ACHN (cell line): Measurements from ENCODE around the gene GTPBP6.
A peak's percentile ranks its signal among the peaks of the same experiment; 100 is the strongest.
"Not testable (repeated sequence)": the region's sequence is repeated elsewhere in the genome, so short reads cannot be mapped to it uniquely, and the experiment has no call there.

Source experiments
- DNase-seq: peaks from one replicate; pipeline ENCODE4 v3.0.0-alpha.2; 2015
- in situ Hi-C: cut with HindIII; loops from 2 replicates; pipeline ENCODE4 v1.10.0; 2017; ENCODE audit warnings: low sequenced_read_pairs, low pct_ligation_motif_present, low pct_unique_long_range_greater_than_20kb

The GTPBP6 gene

DNA sequence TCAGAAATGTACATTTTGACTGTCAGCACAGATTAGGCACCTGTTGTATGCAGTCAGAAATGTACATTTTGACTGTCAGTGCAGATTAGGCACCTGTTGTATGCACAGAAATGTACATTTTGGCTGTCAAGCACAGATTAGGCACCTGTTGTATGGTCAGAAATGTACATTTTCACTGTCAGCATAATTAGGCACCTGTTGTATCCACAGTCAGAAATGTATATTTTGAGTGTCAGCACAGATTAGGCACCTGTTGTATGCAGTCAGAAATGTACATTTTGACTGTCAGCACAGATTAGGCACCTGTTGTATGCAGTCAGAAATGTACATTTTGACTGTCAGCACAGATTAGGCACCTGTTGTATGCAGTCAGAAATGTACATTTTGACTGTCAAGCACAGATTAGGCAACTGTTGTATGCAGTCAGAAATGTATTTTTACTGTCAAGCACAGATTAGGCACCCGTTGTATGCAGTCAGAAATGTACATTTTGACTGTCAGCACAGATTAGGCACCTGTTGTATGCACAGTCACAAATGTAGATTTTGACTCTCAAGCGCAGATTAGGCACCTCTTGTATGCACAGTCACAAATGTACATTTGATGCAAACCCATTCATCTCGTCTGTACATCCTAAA, 11.9 kb downstream of the GTPBP6 start:
- DNase-seq, in situ Hi-C loops: not testable (repeated sequence)

DNA sequence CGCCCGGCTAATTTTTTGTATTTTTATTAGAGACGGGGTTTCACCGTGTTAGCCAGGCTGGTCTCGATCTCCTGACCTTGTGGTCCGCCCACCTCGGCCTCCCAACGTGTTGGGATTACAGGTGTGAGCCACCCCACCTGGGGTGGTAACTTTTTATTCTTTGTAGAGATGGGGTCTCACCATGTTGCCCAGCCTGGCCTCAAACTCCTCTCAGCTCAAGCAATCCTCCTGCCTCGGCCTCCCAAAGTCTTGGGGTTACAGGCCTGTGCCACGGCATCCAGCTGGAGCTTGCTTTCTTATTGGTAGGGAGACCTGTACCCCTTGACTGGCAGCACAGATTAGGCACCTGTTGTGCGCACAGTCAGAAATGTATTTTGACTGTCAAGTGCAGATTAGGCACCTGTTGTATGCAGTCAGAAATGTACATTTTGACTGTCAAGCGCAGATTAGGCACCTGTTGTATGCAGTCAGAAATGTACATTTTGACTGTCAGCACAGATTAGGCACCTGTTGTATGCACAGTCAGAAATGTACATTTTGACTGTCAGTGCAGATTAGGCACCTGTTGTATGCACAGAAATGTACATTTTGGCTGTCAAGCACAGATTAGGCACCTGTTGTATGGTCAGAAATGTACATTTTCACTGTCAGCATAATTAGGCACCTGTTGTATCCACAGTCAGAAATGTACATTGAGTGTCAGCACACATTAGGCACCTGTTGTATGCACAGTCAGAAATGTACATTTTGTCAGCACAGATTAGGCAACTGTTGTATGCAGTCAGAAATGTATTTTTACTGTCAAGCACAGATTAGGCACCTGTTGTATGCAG, 12.6 kb downstream of the GTPBP6 start:
- DNase-seq, in situ Hi-C loops: not testable (repeated sequence)

DNA sequence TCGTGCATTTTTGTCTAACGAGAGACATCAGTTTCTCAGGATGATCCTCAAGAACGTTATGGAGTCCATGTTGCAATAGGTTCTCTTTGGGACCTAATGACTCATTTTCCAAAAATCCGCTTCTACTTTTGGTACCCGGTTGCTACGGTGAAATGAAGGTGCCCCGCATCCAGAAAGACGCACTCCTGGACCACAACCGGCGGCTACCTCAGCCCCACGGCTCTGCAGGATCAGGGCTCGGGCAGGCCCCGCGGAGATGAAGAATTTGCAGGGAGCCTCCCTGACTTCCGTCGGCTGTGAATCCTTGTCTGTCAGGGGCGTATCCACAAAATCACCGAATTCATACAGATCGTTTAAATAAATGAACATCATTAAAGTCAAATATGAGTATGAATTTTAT, 15.6 kb downstream of the GTPBP6 start:
- no peak for DNase-seq
- in situ Hi-C loops, result no loop called here

- in situ Hi-C loops, result no loop called here
- DNase-seq, result no peak
Observed at GRCh38 chrX:300334-300733, 18.3 kb downstream of the GTPBP6 start.

- in situ Hi-C loops, result no loop called here
- no peak for DNase-seq
Observed at GRCh38 chrX:298993-299392, 19.6 kb downstream of the GTPBP6 start.

GRCh38 chrX:295136-295535, 23.5 kb downstream of the GTPBP6 start:
- no peak for DNase-seq
- in situ Hi-C loops, result no loop called here

DNA sequence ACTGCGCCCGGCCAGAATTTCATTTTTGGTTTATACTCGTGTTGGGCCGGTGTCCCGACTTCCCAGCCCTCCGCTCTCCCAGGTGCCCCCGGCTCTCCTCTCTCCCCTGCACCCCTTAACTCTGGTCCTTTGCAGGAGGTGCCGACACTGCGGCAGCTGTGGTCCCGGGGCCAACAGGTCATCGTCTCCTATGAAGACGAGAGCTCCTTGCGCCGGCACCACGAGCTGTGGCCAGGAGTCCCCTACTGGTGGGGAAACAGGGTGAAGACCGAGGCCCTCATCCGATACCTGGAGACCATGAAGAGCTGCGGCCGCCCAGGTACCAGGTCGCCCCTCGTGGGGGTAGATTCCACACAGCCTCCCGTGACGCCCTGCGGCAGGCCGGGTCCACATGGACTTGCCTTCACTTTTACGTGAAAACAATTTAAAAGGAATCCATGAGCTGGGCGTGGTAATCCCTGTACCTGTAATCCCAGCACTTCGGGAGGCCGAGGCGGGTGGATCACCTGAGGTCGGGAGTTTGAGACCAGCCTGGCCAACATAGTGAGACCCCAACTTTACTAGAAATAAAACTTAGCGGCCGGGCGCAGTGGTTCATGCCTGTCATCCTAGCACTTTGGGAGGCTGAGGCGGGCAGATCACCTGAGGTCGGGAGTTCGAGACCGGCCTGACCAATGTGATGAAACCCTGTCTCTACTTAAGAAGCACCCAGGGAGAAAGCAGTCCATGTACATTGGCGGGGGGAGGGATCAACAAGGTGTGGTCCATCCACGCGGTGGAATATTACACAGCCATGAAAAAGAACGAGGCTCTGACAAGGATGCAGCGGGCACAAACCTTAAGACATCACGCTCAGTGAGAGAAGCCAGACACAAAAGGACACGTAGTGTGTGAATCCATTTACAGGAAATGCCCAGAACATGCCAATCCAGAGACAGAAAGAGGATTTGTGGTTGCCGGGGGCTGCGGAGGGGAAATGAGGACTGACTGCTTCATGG, 25.4 kb downstream of the GTPBP6 start:
- in situ Hi-C loops, result no loop called here
- no peak for DNase-seq

- in situ Hi-C loops, result no loop called here
Observed at GRCh38 chrX:291411-291901, 27.1 kb downstream of the GTPBP6 start.

GRCh38 chrX:290476-291166, 28.0 kb downstream of the GTPBP6 start:
- in situ Hi-C loops, result no loop called here
- DNase-seq, result no peak

More at GRCh38 chrX:291411-291901, 27.1 kb downstream of the GTPBP6 start:
- no peak for DNase-seq

GRCh38 chrX:288561-288991, 30.0 kb downstream of the GTPBP6 start:
- in situ Hi-C loops, result no loop called here

GRCh38 chrX:287670-288069, 30.9 kb downstream of the GTPBP6 start:
- DNase-seq, result no peak
- in situ Hi-C loops, result no loop called here

More at GRCh38 chrX:288561-288991, 30.0 kb downstream of the GTPBP6 start:
- DNase-seq, result no peak

GRCh38 chrX:285076-285677, 33.4 kb downstream of the GTPBP6 start:
- DNase-seq, result no peak
- in situ Hi-C loops, result no loop called here

DNA sequence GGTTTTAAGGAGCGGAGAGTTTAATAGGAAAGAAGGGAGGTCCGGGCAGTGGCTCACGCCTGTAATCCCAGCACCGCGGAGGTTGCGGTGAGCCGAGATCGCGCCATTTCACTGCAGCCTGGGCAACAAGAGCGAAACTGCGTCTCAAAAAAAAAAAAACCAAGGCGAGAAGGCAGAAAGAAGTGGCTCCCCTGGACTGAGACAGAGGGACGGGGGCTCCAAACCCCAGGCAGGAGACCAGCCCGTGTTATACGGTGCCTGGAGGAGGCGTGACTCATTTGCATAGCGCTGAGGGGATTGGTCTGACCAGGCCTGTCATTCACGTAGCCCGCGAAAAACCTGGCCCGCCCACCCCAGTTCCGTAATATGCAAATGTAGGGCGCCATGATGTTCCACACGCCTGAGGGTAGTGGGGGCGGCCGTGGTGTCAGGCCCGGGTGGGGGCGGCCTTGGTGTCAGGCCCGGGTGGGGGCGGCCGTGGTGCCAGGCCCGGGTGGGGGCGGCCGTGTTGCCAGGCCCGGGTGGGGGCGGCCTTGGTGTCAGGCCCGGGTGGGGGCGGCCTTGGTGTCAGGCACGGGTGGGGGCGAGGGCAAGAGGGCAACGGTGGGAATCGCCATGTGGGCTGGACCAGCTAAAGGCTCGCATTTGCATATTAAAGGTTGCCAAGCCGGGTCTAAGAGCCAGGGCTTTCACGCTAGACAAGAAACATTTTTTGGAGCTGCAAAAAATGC, 35.3 kb downstream of the GTPBP6 start:
- in situ Hi-C loops, result no loop called here
- DNase-seq, result peak; percentile 73

- in situ Hi-C loops, result not testable (repeated sequence)
Observed at GRCh38 chrX:282000-282681, 36.5 kb downstream of the GTPBP6 start.

GRCh38 chrX:281166-281999, 37.2 kb downstream of the GTPBP6 start, which contains the start of gene PLCXD1:
TSS of gene PLCXD1 (plus strand) at chrX:281381. CDS start at chrX:284188, 2,807 bp downstream.
- in situ Hi-C loops, result no loop called here
- no peak for DNase-seq

More at GRCh38 chrX:282000-282681, 36.5 kb downstream of the GTPBP6 start:
- not testable (repeated sequence) for DNase-seq

DNA sequence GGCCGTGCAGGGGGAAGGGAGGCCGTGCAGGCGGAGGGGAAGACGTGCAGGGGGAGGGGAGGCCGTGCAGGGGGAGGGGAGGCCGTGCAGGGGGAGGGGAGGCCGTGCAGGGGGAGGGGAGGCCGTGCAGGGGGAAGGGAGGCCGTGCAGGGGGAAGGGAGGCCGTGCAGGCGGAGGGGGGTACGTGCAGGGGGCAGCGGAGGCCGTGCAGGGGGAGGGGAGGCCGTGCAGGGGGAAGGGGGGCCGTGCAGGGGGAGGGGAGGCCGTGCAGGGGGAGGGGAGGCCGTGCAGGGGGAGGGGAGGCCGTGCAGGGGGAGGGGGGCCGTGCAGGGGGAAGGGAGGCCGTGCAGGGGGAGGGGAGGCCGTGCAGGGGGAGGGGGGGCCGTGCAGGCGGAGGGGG, 37.9 kb downstream of the GTPBP6 start:
- in situ Hi-C loops, DNase-seq: not testable (repeated sequence)
